Gastroesophageal sphincter (tissue), 4 donors: ENCODE measurements around the gene C1QL1. TPM values are rescaled to one million over a fixed set of nuclear protein-coding genes. Genes with fewer than 3 reads are reported as not detected.

Experiments used
- ATAC-seq: fragments of 150-250 bp; one replicate; pipeline ENCODE4 v1.9.1; 2016; ENCODE audit warnings: mild to moderate bottlenecking, moderate library complexity
- H3K27ac ChIP-seq, 4 donors: fragments of 200-600 bp; sonication (generic) in 3 of 4; 1 replicate in 3 of 4; 2 replicates in 1 of 4; pipeline ENCODE4 v1.5.1; 2016 to 2019
- H3K27me3 ChIP-seq: fragments of 200-600 bp; sonication (generic); one replicate; pipeline ENCODE4 v1.5.1; 2019
- H3K36me3 ChIP-seq, 2 donors: fragments of 200-600 bp; sonication (generic); one replicate each; pipeline ENCODE4 v1.5.1; 2019; ENCODE audit warnings: control low read depth in 1 of 2
- H3K4me1 ChIP-seq, 3 donors: fragments of 200-600 bp; sonication (generic); 1 replicate in 2 of 3; 2 replicates in 1 of 3; pipeline ENCODE4 v1.5.1; 2016 to 2019; ENCODE audit warnings: control low read depth in 2 of 3
- H3K4me3 ChIP-seq, 2 donors: fragments of 200-600 bp; sonication (generic); one replicate each; pipeline ENCODE4 v1.5.1; 2019; ENCODE audit warnings: mild to moderate bottlenecking in 1 of 2, moderate library complexity in 1 of 2
- H3K9me3 ChIP-seq, 3 donors: fragments of 200-600 bp; sonication (generic); one replicate each; pipeline ENCODE4 v1.5.1; 2017 to 2019; ENCODE audit warnings: control low read depth in 2 of 3
- EP300 ChIP-seq: sonication (generic); formaldehyde crosslinking; IDR thresholded peaks from one replicate; pipeline ENCODE4 v1.6.1; 2017; ENCODE audit warnings: antibody characterized with exemption, mild to moderate bottlenecking
- POLR2A ChIP-seq, 2 donors: fragments of 450-650 bp; IDR thresholded peaks; one replicate each; pipeline ENCODE4 v1.6.1; 2017; ENCODE audit warnings: antibody characterized with exemption in 2 of 2, mild to moderate bottlenecking in 2 of 2, moderate library complexity in 1 of 2
- POLR2AphosphoS5 ChIP-seq: sonication (generic); formaldehyde crosslinking; IDR thresholded peaks from one replicate; pipeline ENCODE4 v1.6.1; 2017; ENCODE audit warnings: antibody characterized with exemption
- WGBS, 2 donors: methylation state at CpG; one replicate each; pipeline ENCODE4 v1.1.5; 2018; ENCODE audit warnings: low coverage in 1 of 2; 5-methylcytosine and 5-hydroxymethylcytosine counted together
- total RNA-seq, 4 donors: library from RNA; depleted of rRNA; stranded (reverse); fragments of >200 nt; gene quantifications; one replicate each; pipeline ENCODE4 v1.1.0, GENCODE V29; 2016
- TF ChIP-seq, protein P1 (sequence below), 4 experiments: fragments of 200-600 bp in 2 of 4; fragments of 450-650 bp in 2 of 4; sonication (generic) in 1 of 4; IDR thresholded peaks; one replicate each; pipeline ENCODE4 v1.5.1; 2017 to 2019; ENCODE audit warnings: antibody characterized with exemption in 4 of 4, mild to moderate bottlenecking in 2 of 4, moderate library complexity in 2 of 4

C1QL1 gene
- total RNA-seq, 4 donors from 2014 or later: 4.1 to 7.1 (median 5.0) TPM

DNA sequence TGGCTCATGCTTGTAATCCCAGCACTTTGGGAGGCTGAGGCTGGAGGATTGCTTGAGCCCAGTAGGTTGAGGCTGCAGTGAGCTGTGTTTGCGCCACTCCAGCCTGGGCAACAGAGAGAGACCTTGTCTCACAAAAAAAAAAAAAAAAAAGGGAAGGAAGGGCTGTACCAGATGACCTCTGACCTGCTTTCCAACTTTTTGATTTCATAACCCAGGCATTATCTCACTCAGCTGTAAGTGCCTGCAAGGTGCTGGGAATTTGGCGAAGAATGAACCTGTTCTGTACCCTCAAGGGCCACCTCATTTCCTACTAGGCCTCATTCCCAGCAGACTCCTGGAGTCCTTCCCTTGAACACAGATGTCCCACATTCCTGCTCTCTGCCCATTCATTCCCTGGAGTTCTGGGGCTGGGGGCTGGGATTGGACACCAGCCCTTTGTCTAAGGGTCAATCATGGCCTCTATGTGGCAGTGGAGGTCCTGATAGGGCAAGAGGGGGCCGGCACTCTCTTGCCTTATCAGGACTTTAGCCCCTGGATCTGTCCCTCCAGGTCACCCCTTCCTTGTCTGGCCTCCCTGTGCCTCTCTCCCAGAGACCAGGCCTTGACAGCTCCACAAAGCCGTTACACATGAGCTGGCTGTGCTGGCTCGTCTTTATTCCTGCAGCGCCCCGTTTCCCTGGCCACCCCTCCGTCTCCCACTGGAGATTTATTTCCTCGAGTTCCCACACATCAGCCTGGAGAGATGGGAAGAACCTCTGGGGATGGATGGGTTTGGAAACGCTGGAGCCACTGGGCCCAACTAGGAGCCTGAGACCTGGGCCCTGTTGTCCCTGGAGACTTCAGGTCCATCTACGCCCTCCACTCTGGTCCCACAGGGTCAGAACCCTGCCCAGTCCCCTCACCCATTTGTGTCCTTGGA is 52.0 kb downstream of the C1QL1 start:
- TF ChIP-seq POLR2A (IDR thresholded peaks at IDR 0.05): no peak
- TF ChIP-seq POLR2AphosphoS5: no peak
- TF ChIP-seq EP300: no peak
- TF ChIP-seq, protein P1, sequence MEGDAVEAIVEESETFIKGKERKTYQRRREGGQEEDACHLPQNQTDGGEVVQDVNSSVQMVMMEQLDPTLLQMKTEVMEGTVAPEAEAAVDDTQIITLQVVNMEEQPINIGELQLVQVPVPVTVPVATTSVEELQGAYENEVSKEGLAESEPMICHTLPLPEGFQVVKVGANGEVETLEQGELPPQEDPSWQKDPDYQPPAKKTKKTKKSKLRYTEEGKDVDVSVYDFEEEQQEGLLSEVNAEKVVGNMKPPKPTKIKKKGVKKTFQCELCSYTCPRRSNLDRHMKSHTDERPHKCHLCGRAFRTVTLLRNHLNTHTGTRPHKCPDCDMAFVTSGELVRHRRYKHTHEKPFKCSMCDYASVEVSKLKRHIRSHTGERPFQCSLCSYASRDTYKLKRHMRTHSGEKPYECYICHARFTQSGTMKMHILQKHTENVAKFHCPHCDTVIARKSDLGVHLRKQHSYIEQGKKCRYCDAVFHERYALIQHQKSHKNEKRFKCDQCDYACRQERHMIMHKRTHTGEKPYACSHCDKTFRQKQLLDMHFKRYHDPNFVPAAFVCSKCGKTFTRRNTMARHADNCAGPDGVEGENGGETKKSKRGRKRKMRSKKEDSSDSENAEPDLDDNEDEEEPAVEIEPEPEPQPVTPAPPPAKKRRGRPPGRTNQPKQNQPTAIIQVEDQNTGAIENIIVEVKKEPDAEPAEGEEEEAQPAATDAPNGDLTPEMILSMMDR (IDR thresholded peaks at IDR 0.05): no peak
- no peak for ATAC-seq
- peaks cover 0 to 41% (median 19%) of the 10 kb centered on the region in 3 donors for H3K4me1 ChIP-seq
- H3K36me3 ChIP-seq: no peaks in the 10 kb centered on the region
- H3K27me3 ChIP-seq: peaks cover 21% of the 10 kb centered on the region
- no peak overlapping the region for H3K4me3 ChIP-seq
- H3K27ac ChIP-seq: peak overlapping the region in 3 of 4 donors; percentile 63 to 73 (median 69)
- 69 to 100% methylated on average over 2 to 6 of the region's 11 CpGs for WGBS, 2 donors
- H3K9me3 ChIP-seq: no peaks in the 10 kb centered on the region

DNA sequence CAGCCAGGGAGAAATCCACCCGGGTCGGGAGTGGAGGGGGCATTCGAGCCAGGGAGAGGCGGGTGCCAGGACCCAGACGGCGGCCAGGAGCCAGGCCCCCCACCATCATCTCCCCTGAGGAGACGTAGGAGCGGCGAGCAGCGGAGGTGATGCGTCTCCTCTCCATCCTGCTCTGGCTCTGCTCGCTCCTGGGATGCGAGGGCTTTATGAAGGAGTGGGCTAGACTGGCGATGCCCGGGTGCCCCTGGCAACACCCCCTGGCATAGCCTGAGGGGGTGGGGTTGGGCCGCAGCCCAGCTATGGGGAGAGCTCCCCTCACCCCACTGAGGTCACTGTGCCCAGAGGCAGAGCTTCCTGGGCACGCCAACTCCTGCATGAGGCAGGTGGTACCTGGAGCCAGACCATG is 52.8 kb downstream of the C1QL1 start, which contains the start of gene GFAP:
GFAP (minus strand) TSS at position 180 of the 406 bp plus-strand sequence; CDS start at position 166, 14 bp downstream.
- no peak for ATAC-seq
- Histone ChIP-seq H3K4me1 (peaks cover 0 to 40% (median 19%) of the 10 kb centered on the region in 3 donors), H3K27ac (peak within 1 kb of the TSS in 3 of 4 donors; percentile 63 to 73 (median 69)), H3K27me3 (peaks cover 22% of the 10 kb centered on the region), H3K9me3 (no peaks in the 10 kb centered on the region), H3K36me3 (no peaks in the 10 kb centered on the region), H3K4me3 (no peak within 1 kb of the TSS)
- WGBS, 2 donors: 93% methylated on average over 3 of the region's 17 CpGs; no CpG with 5 or more reads in 1 of the 2 donors
- TF ChIP-seq EP300 (no peak), POLR2AphosphoS5 (no peak), POLR2A (IDR thresholded peaks at IDR 0.05) (no peak)
- TF ChIP-seq, protein P1 (IDR thresholded peaks at IDR 0.05): no peak

DNA sequence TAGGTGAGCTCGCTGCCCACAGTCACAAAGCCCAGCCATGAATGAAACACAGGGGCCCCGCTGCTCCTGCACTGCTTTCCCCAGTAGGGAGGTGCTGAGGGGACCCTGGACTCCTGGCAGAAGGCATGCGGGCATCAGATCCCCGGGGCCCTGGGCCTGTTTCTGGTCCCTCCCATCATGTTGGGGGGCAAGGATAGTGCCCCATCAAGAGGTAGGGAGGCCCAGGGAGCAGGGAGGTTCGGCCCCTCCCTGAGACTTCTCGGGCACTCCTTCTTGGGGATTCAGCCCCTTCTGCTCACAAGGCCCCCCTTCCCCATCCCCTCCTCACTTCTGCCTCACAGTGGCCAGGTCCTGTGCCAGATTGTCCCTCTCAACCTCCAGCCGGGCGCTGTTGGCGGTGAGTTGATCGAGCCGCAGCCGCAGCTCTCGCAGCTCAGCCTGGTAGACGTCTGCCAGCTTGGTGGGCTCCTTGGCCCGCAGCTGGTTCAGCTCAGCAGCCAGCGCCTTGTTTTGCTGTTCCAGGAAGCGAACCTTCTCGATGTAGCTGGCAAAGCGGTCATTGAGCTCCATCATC is 53.3 kb downstream of the C1QL1 start:
- Histone ChIP-seq H3K27me3 (peaks cover 22% of the 10 kb centered on the region), H3K27ac (no peak overlapping the region), H3K4me3 (no peak overlapping the region), H3K36me3 (no peaks in the 10 kb centered on the region), H3K9me3 (no peaks in the 10 kb centered on the region), H3K4me1 (peaks cover 0 to 36% (median 19%) of the 10 kb centered on the region in 3 donors)
- no peak for ATAC-seq
- TF ChIP-seq POLR2A (IDR thresholded peaks at IDR 0.05): no peak
- TF ChIP-seq, protein P1 (IDR thresholded peaks at IDR 0.05): no peak
- no peak for TF ChIP-seq POLR2AphosphoS5
- no peak for TF ChIP-seq EP300
- WGBS, 2 donors: 100% methylated on average over 2 of the region's 19 CpGs; no CpG with 5 or more reads in 1 of the 2 donors

DNA sequence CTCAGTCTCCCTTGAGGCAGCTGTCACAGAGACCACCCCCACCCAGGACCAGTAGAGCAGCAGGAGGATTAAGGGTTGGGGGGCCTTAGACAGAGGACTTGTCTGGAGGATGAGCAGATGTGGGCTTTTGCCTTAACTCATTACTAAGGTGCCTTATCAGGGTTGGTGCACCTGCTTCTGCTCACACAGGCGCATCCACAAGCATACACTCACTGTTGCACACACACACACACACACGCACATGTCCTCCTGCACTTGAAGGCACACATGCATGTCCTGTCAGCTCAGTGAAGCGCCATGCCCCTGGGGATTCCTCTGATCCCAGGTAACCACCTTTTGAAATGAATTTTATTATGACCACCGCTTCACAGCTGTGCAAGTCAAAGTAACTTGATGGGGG is 54.0 kb downstream of the C1QL1 start:
- Histone ChIP-seq H3K9me3 (no peaks in the 10 kb centered on the region), H3K27me3 (peaks cover 22% of the 10 kb centered on the region), H3K27ac (no peak overlapping the region), H3K4me3 (no peak overlapping the region), H3K36me3 (no peaks in the 10 kb centered on the region), H3K4me1 (peaks cover 0 to 36% (median 19%) of the 10 kb centered on the region in 3 donors)
- ATAC-seq: no peak
- TF ChIP-seq, protein P1 (IDR thresholded peaks at IDR 0.05): no peak
- TF ChIP-seq POLR2AphosphoS5 (no peak), EP300 (no peak), POLR2A (IDR thresholded peaks at IDR 0.05) (no peak)
- 80 to 93% methylated on average over 4 of the region's 4 CpGs for WGBS, 2 donors
